ENCODE measurements around the gene SPCS3.
"Not testable (repeated sequence)": the region's sequence is repeated elsewhere in the genome, so short reads cannot be mapped to it uniquely, and the experiment has no call there.

SPCS3 gene

GRCh38 chr4:176303938-176304337 is 15.8 kb upstream of the SPCS3 start:
- no peak for DNase-seq (ENCODE audit: low read depth in 3 of 3, low spot score in 1 of 3)

- DNase-seq (ENCODE audit: low read depth in 3 of 3, low spot score in 1 of 3) = no peak
Observed at GRCh38 chr4:176306837-176307665, 12.7 kb upstream of the SPCS3 start.

GRCh38 chr4:176307666-176307930 is 12.2 kb upstream of the SPCS3 start:
- DNase-seq (ENCODE audit: low read depth in 3 of 3, low spot score in 1 of 3) = no peak

GRCh38 chr4:176308441-176308840 is 11.3 kb upstream of the SPCS3 start:
- no peak for DNase-seq (ENCODE audit: low read depth in 3 of 3, low spot score in 1 of 3)

GRCh38 chr4:176309046-176309445 is 10.7 kb upstream of the SPCS3 start:
- no peak for DNase-seq (ENCODE audit: low read depth in 3 of 3, low spot score in 1 of 3)

GRCh38 chr4:176309772-176310171 is 10.0 kb upstream of the SPCS3 start:
- DNase-seq (ENCODE audit: low read depth in 3 of 3, low spot score in 1 of 3) = no peak

GRCh38 chr4:176313596-176314336 is 6.0 kb upstream of the SPCS3 start:
- DNase-seq (ENCODE audit: low read depth in 3 of 3, low spot score in 1 of 3) = no peak

- DNase-seq (ENCODE audit: low read depth in 3 of 3, low spot score in 1 of 3) = no peak
Observed at GRCh38 chr4:176319151-176319703, 539 bp upstream of the SPCS3 start.

GRCh38 chr4:176320340-176320975 is 692 bp downstream of the SPCS3 start:
- peak; percentile 68 to 76 (median 73) for DNase-seq (ENCODE audit: low read depth in 3 of 3, low spot score in 1 of 3)

GRCh38 chr4:176320976-176321361 is 1.2 kb downstream of the SPCS3 start:
- no peak for DNase-seq (ENCODE audit: low read depth in 3 of 3, low spot score in 1 of 3)

GRCh38 chr4:176321589-176321988 is 1.8 kb downstream of the SPCS3 start:
- no peak for DNase-seq (ENCODE audit: low read depth in 3 of 3, low spot score in 1 of 3)

- DNase-seq (ENCODE audit: low read depth in 3 of 3, low spot score in 1 of 3) = no peak
Observed at GRCh38 chr4:176323511-176324160, 3.9 kb downstream of the SPCS3 start.

GRCh38 chr4:176324876-176325275 is 5.1 kb downstream of the SPCS3 start:
- DNase-seq (ENCODE audit: low read depth in 3 of 3, low spot score in 1 of 3) = not testable (repeated sequence)

GRCh38 chr4:176333076-176333475 is 13.3 kb downstream of the SPCS3 start:
- DNase-seq (ENCODE audit: low read depth in 3 of 3, low spot score in 1 of 3) = no peak

- DNase-seq (ENCODE audit: low read depth in 3 of 3, low spot score in 1 of 3) = no peak
Observed at GRCh38 chr4:176334066-176334465, 14.3 kb downstream of the SPCS3 start.

- DNase-seq (ENCODE audit: low read depth in 3 of 3, low spot score in 1 of 3) = no peak
Observed at GRCh38 chr4:176335421-176335820, 15.7 kb downstream of the SPCS3 start.

- no peak for DNase-seq (ENCODE audit: low read depth in 3 of 3, low spot score in 1 of 3)
Observed at GRCh38 chr4:176339936-176340761, 20.4 kb downstream of the SPCS3 start.

GRCh38 chr4:176340871-176341685 is 21.3 kb downstream of the SPCS3 start:
- no peak for DNase-seq (ENCODE audit: low read depth in 3 of 3, low spot score in 1 of 3)

GRCh38 chr4:176342384-176342783 is 22.6 kb downstream of the SPCS3 start:
- no peak for DNase-seq (ENCODE audit: low read depth in 3 of 3, low spot score in 1 of 3)

- DNase-seq (ENCODE audit: low read depth in 3 of 3, low spot score in 1 of 3) = no peak
Observed at GRCh38 chr4:176343286-176343685, 23.5 kb downstream of the SPCS3 start.
